ENCODE data around the gene STPG2. TPM values are rescaled to one million over a fixed set of nuclear protein-coding genes. Genes with fewer than 3 reads are reported as not detected.

The STPG2 gene
- total and polyA plus RNA-seq, 2 of the 8 experiments (the other 6 are each of a cell fraction or from before 2014, with no cell fraction given) = 0.03 TPM; not detected in 1

DNA sequence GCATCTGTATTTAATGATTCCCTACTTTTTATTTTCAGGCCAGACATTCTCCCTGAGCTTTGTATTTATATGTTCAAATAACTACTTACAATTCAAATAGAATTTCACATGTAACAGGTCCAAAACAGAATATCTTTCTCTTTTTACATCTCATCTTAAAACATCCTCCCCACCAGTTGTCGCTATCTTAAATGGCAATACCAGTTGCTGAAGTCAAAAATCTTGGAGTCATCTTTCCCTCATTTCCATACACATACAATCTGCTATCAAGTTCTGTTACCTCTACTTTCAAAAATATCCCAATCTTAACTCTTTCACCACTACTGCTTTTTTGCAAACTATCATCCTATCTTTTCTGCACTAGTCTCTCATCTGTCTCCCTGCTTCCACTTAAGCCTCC is 330.5 kb downstream of the STPG2 start:
- Histone ChIP-seq H3K4ac (replicated peaks; ENCODE audit: insufficient read length, low read depth, low read length) (no peak overlapping the region), H3K9ac (replicated peaks in 1 of 4; ENCODE audit: extremely low read depth in 1 of 4, low read depth in 3 of 4, low read length in 3 of 4) (no peak overlapping the region), H3K23ac (ENCODE audit: insufficient read length) (no peak overlapping the region), H3K23me2 (ENCODE audit: low read depth, low read length) (no peaks in the 10 kb centered on the region), H3K27me3 (replicated peaks in 1 of 4; ENCODE audit: control insufficient read depth in 3 of 4, extremely low read depth in 1 of 4, insufficient read depth in 3 of 4, low read length in 3 of 4) (no peaks in the 10 kb centered on the region), H2BK120ac (replicated peaks; ENCODE audit: low read depth, low read length) (no peak overlapping the region), H3K14ac (ENCODE audit: insufficient read length) (no peak overlapping the region), H3K56ac (replicated peaks; ENCODE audit: insufficient read length, low read depth, low read length) (no peak overlapping the region), H3K4me1 (replicated peaks in 1 of 4; ENCODE audit: control insufficient read depth in 3 of 4, insufficient read depth in 4 of 4, low read length in 3 of 4) (no peaks in the 10 kb centered on the region), H4K20me1 (replicated peaks in 1 of 2; ENCODE audit: control insufficient read depth in 1 of 2, insufficient read depth in 2 of 2, low read length in 2 of 2) (no peaks in the 10 kb centered on the region), H4K91ac (replicated peaks; ENCODE audit: insufficient read length, low read length) (no peak overlapping the region), H3K79me2 (ENCODE audit: control insufficient read depth in 1 of 2, insufficient read depth in 2 of 2, low read length in 2 of 2) (no peaks in the 10 kb centered on the region), H2BK20ac (ENCODE audit: low read length) (no peak overlapping the region), H3K79me1 (ENCODE audit: low read depth, low read length) (no peaks in the 10 kb centered on the region), H2AK5ac (ENCODE audit: low read depth, low read length) (no peak overlapping the region), H2AFZ (ENCODE audit: low read length) (no peak overlapping the region), H4K5ac (ENCODE audit: insufficient read length, low read depth, low read length) (no peak overlapping the region), H2BK15ac (ENCODE audit: low read length) (no peak overlapping the region), H3K36me3 (ENCODE audit: control insufficient read depth in 2 of 4, insufficient read depth in 4 of 4, low read length in 3 of 4) (no peaks in the 10 kb centered on the region), H3K9me3 (ENCODE audit: insufficient read depth in 2 of 2, low read depth in 1 of 2, low read length in 1 of 2) (no peaks in the 10 kb centered on the region), H3K18ac (ENCODE audit: extremely low read depth, low read length) (no peak overlapping the region), H2BK12ac (ENCODE audit: low read depth, low read length) (no peak overlapping the region), H3K4me3 (ENCODE audit: extremely low read depth in 1 of 4, insufficient read depth in 2 of 4, low read depth in 3 of 4, low read length in 4 of 4) (no peak overlapping the region), H3K4me2 (ENCODE audit: insufficient read depth in 1 of 2, low read depth in 2 of 2, low read length in 2 of 2) (no peak overlapping the region), H2BK5ac (ENCODE audit: low read depth, low read length) (no peak overlapping the region), H3K27ac (ENCODE audit: low read depth, low read length) (no peak overlapping the region), H4K8ac (ENCODE audit: extremely low read depth, insufficient read depth, low read length) (no peak overlapping the region)
- TF ChIP-seq TCF12 (IDR thresholded peaks at IDR 0.05; ENCODE audit: low read depth, low read length) (no peak), PHF8 (conservative IDR thresholded peaks at IDR 0.05; ENCODE audit: low read depth, low read length) (no peak), CREB1 (IDR thresholded peaks at IDR 0.05) (no peak), SAP30 (IDR thresholded peaks at IDR 0.05; ENCODE audit: insufficient read depth, insufficient replicate concordance, low read length) (no peak), CHD1 (IDR thresholded peaks at IDR 0.05; ENCODE audit: low read depth, low read length) (no peak), POLR2AphosphoS5 (IDR thresholded peaks at IDR 0.05; ENCODE audit: low read depth, low read length) (no peak), SIRT6 (IDR thresholded peaks at IDR 0.05; ENCODE audit: low read length) (no peak), POU5F1 (IDR thresholded peaks at IDR 0.05; ENCODE audit: low read depth, low read length) (no peak), MAFK (IDR thresholded peaks at IDR 0.05; ENCODE audit: low read depth, low read length) (no peak), EGR1 (IDR thresholded peaks at IDR 0.05; ENCODE audit: borderline replicate concordance, low read depth, low read length) (no peak)
- WGBS, 2 experiments (ENCODE audit: extremely low coverage in 1 of 2, insufficient coverage in 1 of 2, insufficient read length in 1 of 2, insufficient replicate concordance in 2 of 2, low coverage in 1 of 2, low lambda C conversion rate in 2 of 2, missing lambda C conversion rate in 1 of 2) = 81% methylated on average over 1 of the region's 1 CpG; no CpG with 5 or more reads in 1 of the 2 experiments
- CTCF ChIA-PET (ENCODE audit: partially characterized antibody) = no interaction called here
- POLR2A ChIA-PET (ENCODE audit: partially characterized antibody) = no interaction called here
- FAIRE-seq (no peak), DNase-seq (ENCODE audit: low read depth in 1 of 2, low spot score in 2 of 2) (no peak)

Measured in H1 (cell line).